WTC11 (cell line): Measurements from ENCODE around the gene ARHGEF19. TPM values are rescaled to one million over a fixed set of nuclear protein-coding genes. Genes with fewer than 3 reads are reported as not detected.

Experiments used
- ATAC-seq: fragments of 200-7000 bp; cut with Tn5 transposase; 2 replicates; pipeline ENCODE4 v1.10.0; 2021; ENCODE audit warnings: mild to moderate bottlenecking, moderate library complexity
- CTCF ChIA-PET: fragments of 300-600 bp; sonication (Branson Sonifier 250); formaldehyde crosslinking; loops from one replicate; lab custom pipeline; 2021; ENCODE audit warnings: antibody characterized with exemption; lab: Charles Lee
- POLR2A ChIA-PET: fragments of 350-600 bp; sonication (Branson Sonifier 250); formaldehyde crosslinking; loops from one replicate; lab custom pipeline; 2021; ENCODE audit warnings: antibody characterized with exemption; lab: Charles Lee
- DNase-seq: peaks from one replicate; pipeline ENCODE4 v3.0.0; 2021; ENCODE audit warnings: low spot score
- H3K27ac Mint-ChIP-seq: 2 replicates; pipeline ENCODE4 v1.8.0; 2021; ENCODE audit warnings: mixed read lengths
- H3K27me3 Mint-ChIP-seq: 2 replicates; pipeline ENCODE4 v1.8.0; 2021; ENCODE audit warnings: low read depth, mild to moderate bottlenecking, moderate library complexity, mixed read lengths
- H3K36me3 Mint-ChIP-seq: 2 replicates; pipeline ENCODE4 v1.8.0; 2021; ENCODE audit warnings: mixed read lengths
- H3K4me1 Mint-ChIP-seq: 2 replicates; pipeline ENCODE4 v1.8.0; 2022; ENCODE audit warnings: mixed read lengths
- H3K4me3 Mint-ChIP-seq: 2 replicates; pipeline ENCODE4 v1.8.0; 2021; ENCODE audit warnings: mild to moderate bottlenecking, moderate library complexity, mixed read lengths
- H3K9me3 Mint-ChIP-seq: 2 replicates; pipeline ENCODE4 v1.8.0; 2021; ENCODE audit warnings: mixed read lengths
- CREB1 ChIP-seq: sonication (generic); formaldehyde crosslinking; IDR thresholded peaks from 2 replicates; pipeline ENCODE4 v1.8.0; 2023; ENCODE audit warnings: mild to moderate bottlenecking, missing genetic modification reagents
- ELF4 ChIP-seq: sonication (generic); formaldehyde crosslinking; IDR thresholded peaks from 2 replicates; pipeline ENCODE4 v1.8.1; 2022; ENCODE audit warnings: low read depth, mild to moderate bottlenecking, moderate library complexity, missing genetic modification reagents
- ESRRA ChIP-seq: sonication (generic); formaldehyde crosslinking; IDR thresholded peaks from 2 replicates; pipeline ENCODE4 v1.8.1; 2022; ENCODE audit warnings: mild to moderate bottlenecking, missing genetic modification reagents, borderline replicate concordance
- FOXP1 ChIP-seq: sonication (generic); formaldehyde crosslinking; IDR thresholded peaks from 2 replicates; pipeline ENCODE4 v1.8.0; 2022; ENCODE audit warnings: missing genetic modification reagents, mild to moderate bottlenecking, moderate library complexity, borderline replicate concordance
- GABPB1 ChIP-seq: sonication (generic); formaldehyde crosslinking; IDR thresholded peaks from 2 replicates; pipeline ENCODE4 v1.8.1; 2023; ENCODE audit warnings: mild to moderate bottlenecking, missing genetic modification reagents
- GRHL2 ChIP-seq: fragments of 250-450 bp; sonication (Bioruptor Pico); IDR thresholded peaks from 2 replicates; pipeline ENCODE4 v1.8.0; 2022; ENCODE audit warnings: mild to moderate bottlenecking, moderate library complexity; ENCODE audit not compliant: insufficient replicate concordance, severe bottlenecking
- GTF2I ChIP-seq: fragments of 250-450 bp; sonication (Bioruptor Pico); conservative IDR thresholded peaks from 2 replicates; pipeline ENCODE4 v1.4.0; 2021; ENCODE audit warnings: mild to moderate bottlenecking
- JUN ChIP-seq: sonication (generic); formaldehyde crosslinking; IDR thresholded peaks from 2 replicates; pipeline ENCODE4 v1.8.0; 2023; ENCODE audit warnings: mild to moderate bottlenecking, missing genetic modification reagents
- PRRX2 ChIP-seq: fragments of 250-450 bp; sonication (Bioruptor Pico); IDR thresholded peaks from 2 replicates; pipeline ENCODE4 v1.8.0; 2021; ENCODE audit warnings: mild to moderate bottlenecking
- SMAD3 ChIP-seq: sonication (generic); formaldehyde crosslinking; IDR thresholded peaks from 2 replicates; pipeline ENCODE4 v1.8.0; 2022; ENCODE audit warnings: missing genetic modification reagents, mild to moderate bottlenecking, borderline replicate concordance
- TCF7 ChIP-seq: sonication (generic); formaldehyde crosslinking; IDR thresholded peaks from 2 replicates; pipeline ENCODE4 v1.8.0; 2022; ENCODE audit warnings: mild to moderate bottlenecking, low read depth, missing genetic modification reagents, moderate library complexity
- ZNF121 ChIP-seq: sonication (generic); formaldehyde crosslinking; IDR thresholded peaks from 2 replicates; pipeline ENCODE4 v1.8.0; 2023; ENCODE audit warnings: missing genetic modification reagents
- ZNF263 ChIP-seq: sonication (generic); formaldehyde crosslinking; IDR thresholded peaks from 2 replicates; pipeline ENCODE4 v1.8.1; 2022; ENCODE audit warnings: low read depth, mild to moderate bottlenecking, moderate library complexity, missing genetic modification reagents
- ZNF317 ChIP-seq: sonication (generic); formaldehyde crosslinking; IDR thresholded peaks from 2 replicates; pipeline ENCODE4 v1.8.1; 2023; ENCODE audit warnings: low read depth, mild to moderate bottlenecking, moderate library complexity, missing genetic modification reagents, borderline replicate concordance
- ZNF416 ChIP-seq: fragments of 250-450 bp; sonication (Bioruptor Pico); IDR thresholded peaks from 2 replicates; pipeline ENCODE4 v1.9.0; 2021; ENCODE audit warnings: mild to moderate bottlenecking, inconsistent platforms
- ZNF671 ChIP-seq: fragments of 250-450 bp; sonication (Bioruptor Pico); IDR thresholded peaks from 2 replicates; pipeline ENCODE4 v1.8.0; 2021; ENCODE audit warnings: mild to moderate bottlenecking
- total RNA-seq: library from RNA; stranded (reverse); gene quantifications from 3 replicates; pipeline ENCODE4 v1.2.3, GENCODE V29; 2021
- TF ChIP-seq, protein P1 (sequence below): sonication (generic); formaldehyde crosslinking; IDR thresholded peaks from 2 replicates; pipeline ENCODE4 v1.8.1; 2023; ENCODE audit warnings: mild to moderate bottlenecking, missing genetic modification reagents, moderate library complexity
- TF ChIP-seq, protein P2 (sequence below): sonication (generic); formaldehyde crosslinking; IDR thresholded peaks from 2 replicates; pipeline ENCODE4 v1.8.1; 2022; ENCODE audit warnings: low read depth, mild to moderate bottlenecking, moderate library complexity, missing genetic modification reagents, borderline replicate concordance
- TF ChIP-seq, protein P3 (sequence below): sonication (generic); formaldehyde crosslinking; IDR thresholded peaks from 2 replicates; pipeline ENCODE4 v1.8.1; 2022; ENCODE audit warnings: mild to moderate bottlenecking, moderate library complexity, missing genetic modification reagents
- TF ChIP-seq, protein P4 (sequence below): sonication (generic); formaldehyde crosslinking; IDR thresholded peaks from 2 replicates; pipeline ENCODE4 v1.8.1; 2023; ENCODE audit warnings: mild to moderate bottlenecking, missing genetic modification reagents, borderline replicate concordance
- TF ChIP-seq, protein P5 (sequence below): fragments of 250-450 bp; sonication (Bioruptor Pico); conservative IDR thresholded peaks from 2 replicates; pipeline ENCODE4 v1.9.0; 2021; ENCODE audit warnings: mild to moderate bottlenecking
- TF ChIP-seq, protein P6 (sequence below): sonication (generic); formaldehyde crosslinking; IDR thresholded peaks from 2 replicates; pipeline ENCODE4 v1.8.0; 2023; ENCODE audit warnings: missing genetic modification reagents, mild to moderate bottlenecking, borderline replicate concordance

ARHGEF19 gene
- total RNA-seq, 1 experiment from 2014 or later: 53.1 TPM

DNA sequence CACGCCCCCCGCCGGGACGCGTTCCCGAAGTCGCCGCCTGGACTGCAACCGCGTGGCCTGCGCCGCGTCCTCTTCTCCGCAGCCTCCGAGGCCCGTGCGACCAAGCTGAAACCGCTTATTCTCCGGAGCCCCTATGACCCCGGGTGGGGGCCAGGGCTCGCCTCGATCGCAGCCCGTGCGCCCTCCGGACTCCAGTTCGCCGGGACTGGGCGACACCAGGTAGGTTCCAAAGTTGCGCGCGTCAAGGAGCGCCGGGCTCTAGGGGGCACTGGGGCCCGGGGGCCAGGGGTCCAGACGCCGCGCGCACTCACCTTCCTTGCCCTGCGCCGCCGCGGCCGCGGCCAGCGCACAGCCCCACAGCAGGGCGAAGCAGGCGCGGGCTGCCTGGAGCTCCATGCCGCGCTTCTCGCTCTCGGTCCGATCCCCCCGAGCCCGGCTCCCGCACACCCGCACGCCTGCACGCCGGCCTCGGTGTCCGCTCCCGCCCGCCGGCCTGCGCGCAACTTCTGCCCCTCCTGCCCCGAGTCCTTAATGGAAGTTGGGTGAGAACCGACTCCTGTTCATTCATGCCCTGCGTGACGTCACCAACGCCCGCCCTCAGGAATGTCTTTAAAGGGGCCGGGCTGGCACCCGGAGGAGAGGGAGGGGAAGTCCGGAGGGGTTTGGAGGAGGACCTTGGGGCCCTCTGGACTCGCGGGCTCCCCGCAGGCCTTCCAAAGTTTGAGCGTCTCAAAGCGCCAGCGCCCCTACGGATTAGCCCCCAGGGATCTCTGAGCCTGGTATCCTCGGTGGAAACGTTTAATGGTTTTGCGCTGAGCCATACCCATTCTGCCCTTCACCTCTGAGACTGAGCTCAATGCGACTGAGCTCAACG lies 56.7 kb downstream of the ARHGEF19 start, which contains the start of gene EPHA2:
EPHA2 (minus strand) TSS at position 533 of the 874 bp plus-strand sequence; CDS start at position 396, 137 bp downstream.
- Mint-ChIP-seq H3K4me1 (peaks cover 45% of the 10 kb centered on the region), H3K9me3 (no peaks in the 10 kb centered on the region), H3K36me3 (no peaks in the 10 kb centered on the region), H3K27me3 (no peaks in the 10 kb centered on the region), H3K27ac (peak within 1 kb of the TSS; percentile 94), H3K4me3 (peak within 1 kb of the TSS; percentile 86)
- DNase-seq: peak; percentile 97
- ATAC-seq: peak; percentile 74
- ChIA-PET POLR2A (interaction anchor here (0.5 to 4.4 kb wide), 9 partner anchors 9 to 210 kb away, joined by 3 to 31 read pairs (median 4); no protein-coding TSS in a partner anchor), CTCF (interaction anchor here (0.7 to 14.1 kb wide), 13 partner anchors 12 to 89 kb away, joined by 3 to 204 read pairs (median 3); partner anchors contain the start of gene FAM131C)
- TF ChIP-seq ZNF263 (CRISPR knock-in tag) (no peak), ZNF121 (CRISPR knock-in tag) (no peak), GTF2I (CRISPR knock-in tag) (no peak), CREB1 (CRISPR knock-in tag) (0 out of 2 replicates have a peak, but pooled peaks have one; percentile 68), JUN (CRISPR knock-in tag) (no peak), ZNF317 (CRISPR knock-in tag) (no peak), ZNF416 (CRISPR knock-in tag) (no peak), FOXP1 (no peak), GABPB1 (no peak), ESRRA (no peak), TCF7 (CRISPR knock-in tag) (no peak), ELF4 (peak; percentile 48; the same call in 1 of the 2 replicates), ZNF671 (CRISPR knock-in tag) (no peak), SMAD3 (peak; percentile 42; the same call in 1 of the 2 replicates), GRHL2 (CRISPR knock-in tag) (no peak), PRRX2 (CRISPR knock-in tag) (no peak)
- TF ChIP-seq, protein P1, sequence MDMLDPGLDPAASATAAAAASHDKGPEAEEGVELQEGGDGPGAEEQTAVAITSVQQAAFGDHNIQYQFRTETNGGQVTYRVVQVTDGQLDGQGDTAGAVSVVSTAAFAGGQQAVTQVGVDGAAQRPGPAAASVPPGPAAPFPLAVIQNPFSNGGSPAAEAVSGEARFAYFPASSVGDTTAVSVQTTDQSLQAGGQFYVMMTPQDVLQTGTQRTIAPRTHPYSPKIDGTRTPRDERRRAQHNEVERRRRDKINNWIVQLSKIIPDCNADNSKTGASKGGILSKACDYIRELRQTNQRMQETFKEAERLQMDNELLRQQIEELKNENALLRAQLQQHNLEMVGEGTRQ (CRISPR knock-in tag): no peak
- TF ChIP-seq, protein P2, sequence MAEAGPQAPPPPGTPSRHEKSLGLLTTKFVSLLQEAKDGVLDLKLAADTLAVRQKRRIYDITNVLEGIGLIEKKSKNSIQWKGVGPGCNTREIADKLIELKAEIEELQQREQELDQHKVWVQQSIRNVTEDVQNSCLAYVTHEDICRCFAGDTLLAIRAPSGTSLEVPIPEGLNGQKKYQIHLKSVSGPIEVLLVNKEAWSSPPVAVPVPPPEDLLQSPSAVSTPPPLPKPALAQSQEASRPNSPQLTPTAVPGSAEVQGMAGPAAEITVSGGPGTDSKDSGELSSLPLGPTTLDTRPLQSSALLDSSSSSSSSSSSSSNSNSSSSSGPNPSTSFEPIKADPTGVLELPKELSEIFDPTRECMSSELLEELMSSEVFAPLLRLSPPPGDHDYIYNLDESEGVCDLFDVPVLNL: no peak
- TF ChIP-seq, protein P3, sequence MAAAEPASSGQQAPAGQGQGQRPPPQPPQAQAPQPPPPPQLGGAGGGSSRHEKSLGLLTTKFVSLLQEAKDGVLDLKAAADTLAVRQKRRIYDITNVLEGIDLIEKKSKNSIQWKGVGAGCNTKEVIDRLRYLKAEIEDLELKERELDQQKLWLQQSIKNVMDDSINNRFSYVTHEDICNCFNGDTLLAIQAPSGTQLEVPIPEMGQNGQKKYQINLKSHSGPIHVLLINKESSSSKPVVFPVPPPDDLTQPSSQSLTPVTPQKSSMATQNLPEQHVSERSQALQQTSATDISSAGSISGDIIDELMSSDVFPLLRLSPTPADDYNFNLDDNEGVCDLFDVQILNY (CRISPR knock-in tag): no peak
- TF ChIP-seq, protein P4, sequence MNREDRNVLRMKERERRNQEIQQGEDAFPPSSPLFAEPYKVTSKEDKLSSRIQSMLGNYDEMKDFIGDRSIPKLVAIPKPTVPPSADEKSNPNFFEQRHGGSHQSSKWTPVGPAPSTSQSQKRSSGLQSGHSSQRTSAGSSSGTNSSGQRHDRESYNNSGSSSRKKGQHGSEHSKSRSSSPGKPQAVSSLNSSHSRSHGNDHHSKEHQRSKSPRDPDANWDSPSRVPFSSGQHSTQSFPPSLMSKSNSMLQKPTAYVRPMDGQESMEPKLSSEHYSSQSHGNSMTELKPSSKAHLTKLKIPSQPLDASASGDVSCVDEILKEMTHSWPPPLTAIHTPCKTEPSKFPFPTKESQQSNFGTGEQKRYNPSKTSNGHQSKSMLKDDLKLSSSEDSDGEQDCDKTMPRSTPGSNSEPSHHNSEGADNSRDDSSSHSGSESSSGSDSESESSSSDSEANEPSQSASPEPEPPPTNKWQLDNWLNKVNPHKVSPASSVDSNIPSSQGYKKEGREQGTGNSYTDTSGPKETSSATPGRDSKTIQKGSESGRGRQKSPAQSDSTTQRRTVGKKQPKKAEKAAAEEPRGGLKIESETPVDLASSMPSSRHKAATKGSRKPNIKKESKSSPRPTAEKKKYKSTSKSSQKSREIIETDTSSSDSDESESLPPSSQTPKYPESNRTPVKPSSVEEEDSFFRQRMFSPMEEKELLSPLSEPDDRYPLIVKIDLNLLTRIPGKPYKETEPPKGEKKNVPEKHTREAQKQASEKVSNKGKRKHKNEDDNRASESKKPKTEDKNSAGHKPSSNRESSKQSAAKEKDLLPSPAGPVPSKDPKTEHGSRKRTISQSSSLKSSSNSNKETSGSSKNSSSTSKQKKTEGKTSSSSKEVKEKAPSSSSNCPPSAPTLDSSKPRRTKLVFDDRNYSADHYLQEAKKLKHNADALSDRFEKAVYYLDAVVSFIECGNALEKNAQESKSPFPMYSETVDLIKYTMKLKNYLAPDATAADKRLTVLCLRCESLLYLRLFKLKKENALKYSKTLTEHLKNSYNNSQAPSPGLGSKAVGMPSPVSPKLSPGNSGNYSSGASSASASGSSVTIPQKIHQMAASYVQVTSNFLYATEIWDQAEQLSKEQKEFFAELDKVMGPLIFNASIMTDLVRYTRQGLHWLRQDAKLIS: 0 out of 2 replicates have a peak, but pooled peaks have one; percentile 23
- TF ChIP-seq, protein P5, sequence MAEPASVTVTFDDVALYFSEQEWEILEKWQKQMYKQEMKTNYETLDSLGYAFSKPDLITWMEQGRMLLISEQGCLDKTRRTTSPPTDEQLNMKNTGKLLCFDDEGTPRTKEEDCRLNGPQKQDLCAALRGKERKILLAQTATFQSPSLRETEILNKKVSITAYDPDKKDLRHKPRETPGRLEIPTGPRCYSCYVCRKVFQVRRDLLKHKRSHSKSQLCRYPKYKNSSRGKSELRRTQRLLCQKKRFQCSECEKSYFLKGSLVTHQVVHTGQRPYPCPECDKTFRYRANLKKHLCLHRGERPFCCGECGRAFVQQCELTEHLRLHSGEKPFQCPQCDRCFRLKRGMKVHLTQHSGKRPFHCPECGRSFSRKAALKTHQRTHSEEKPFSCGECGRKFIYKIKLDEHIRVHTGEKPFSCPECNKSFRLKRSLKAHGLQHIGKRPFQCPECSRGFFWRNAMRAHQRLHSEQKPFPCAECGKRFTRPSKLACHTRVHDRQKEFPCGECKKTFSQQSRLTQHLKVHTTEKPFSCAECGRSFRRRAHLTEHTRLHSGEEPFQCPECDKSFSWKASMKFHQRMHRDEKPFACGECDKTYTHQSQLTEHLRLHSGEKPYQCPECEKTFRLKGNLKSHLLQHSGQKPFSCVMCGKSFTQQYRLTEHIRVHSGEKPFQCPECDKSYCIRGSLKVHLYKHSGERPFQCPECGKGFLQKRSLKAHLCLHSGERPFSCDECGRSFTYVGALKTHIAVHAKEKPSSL (CRISPR knock-in tag): no peak
- TF ChIP-seq, protein P6, sequence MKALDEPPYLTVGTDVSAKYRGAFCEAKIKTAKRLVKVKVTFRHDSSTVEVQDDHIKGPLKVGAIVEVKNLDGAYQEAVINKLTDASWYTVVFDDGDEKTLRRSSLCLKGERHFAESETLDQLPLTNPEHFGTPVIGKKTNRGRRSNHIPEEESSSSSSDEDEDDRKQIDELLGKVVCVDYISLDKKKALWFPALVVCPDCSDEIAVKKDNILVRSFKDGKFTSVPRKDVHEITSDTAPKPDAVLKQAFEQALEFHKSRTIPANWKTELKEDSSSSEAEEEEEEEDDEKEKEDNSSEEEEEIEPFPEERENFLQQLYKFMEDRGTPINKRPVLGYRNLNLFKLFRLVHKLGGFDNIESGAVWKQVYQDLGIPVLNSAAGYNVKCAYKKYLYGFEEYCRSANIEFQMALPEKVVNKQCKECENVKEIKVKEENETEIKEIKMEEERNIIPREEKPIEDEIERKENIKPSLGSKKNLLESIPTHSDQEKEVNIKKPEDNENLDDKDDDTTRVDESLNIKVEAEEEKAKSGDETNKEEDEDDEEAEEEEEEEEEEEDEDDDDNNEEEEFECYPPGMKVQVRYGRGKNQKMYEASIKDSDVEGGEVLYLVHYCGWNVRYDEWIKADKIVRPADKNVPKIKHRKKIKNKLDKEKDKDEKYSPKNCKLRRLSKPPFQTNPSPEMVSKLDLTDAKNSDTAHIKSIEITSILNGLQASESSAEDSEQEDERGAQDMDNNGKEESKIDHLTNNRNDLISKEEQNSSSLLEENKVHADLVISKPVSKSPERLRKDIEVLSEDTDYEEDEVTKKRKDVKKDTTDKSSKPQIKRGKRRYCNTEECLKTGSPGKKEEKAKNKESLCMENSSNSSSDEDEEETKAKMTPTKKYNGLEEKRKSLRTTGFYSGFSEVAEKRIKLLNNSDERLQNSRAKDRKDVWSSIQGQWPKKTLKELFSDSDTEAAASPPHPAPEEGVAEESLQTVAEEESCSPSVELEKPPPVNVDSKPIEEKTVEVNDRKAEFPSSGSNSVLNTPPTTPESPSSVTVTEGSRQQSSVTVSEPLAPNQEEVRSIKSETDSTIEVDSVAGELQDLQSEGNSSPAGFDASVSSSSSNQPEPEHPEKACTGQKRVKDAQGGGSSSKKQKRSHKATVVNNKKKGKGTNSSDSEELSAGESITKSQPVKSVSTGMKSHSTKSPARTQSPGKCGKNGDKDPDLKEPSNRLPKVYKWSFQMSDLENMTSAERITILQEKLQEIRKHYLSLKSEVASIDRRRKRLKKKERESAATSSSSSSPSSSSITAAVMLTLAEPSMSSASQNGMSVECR (CRISPR knock-in tag): peak; percentile 74
